OCI-LY3 (cell line): Measurements from ENCODE around the gene BMPR1B.

ENCODE experiments used
- CTCF ChIP-seq: fragments of 200-600, 300-600 bp; sonication (generic); IDR thresholded peaks from 2 replicates; pipeline ENCODE4 v1.5.1; 2014; ENCODE audit warnings: antibody characterized with exemption, low read length, low read depth
- EZH2phosphoT487 ChIP-seq: fragments of 200-600 bp; shearing (Covaris generic); IDR thresholded peaks from 2 replicates; pipeline ENCODE4 v1.6.1; 2018; ENCODE audit warnings: antibody characterized with exemption, mixed run types, low read depth

GRCh38 chr4:94995684-94996394, 238.1 kb downstream of the BMPR1B start:
- TF ChIP-seq EZH2phosphoT487 (no peak), CTCF (no peak)
